ENCODE data around the gene SLC35G4.

The SLC35G4 gene

DNA sequence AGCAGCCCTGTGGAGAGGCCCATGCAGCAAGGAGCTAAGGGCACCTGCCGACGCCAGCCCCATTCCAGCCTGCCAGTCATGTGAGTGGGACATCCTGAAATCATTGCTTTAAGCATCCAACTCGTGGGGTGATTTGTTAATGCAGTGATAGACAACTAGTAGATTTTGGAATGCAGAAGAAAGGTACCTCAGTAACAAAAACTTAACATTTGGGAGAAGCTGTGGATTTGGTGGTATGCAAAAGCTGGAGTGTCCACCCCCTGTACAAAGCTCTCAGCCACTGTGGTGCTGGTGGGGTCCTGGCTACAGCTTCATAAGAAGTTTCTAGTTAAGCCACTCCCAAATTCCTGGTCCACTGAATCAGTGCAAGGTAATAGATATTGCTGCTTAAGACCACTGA is 42.5 kb downstream of the SLC35G4 start:
- TF ChIP-seq JUND (IDR thresholded peaks at IDR 0.05; ENCODE audit: low read depth) = no peak
- in situ Hi-C loops (cut with HindIII; ENCODE audit: low pct_unique_long_range_greater_than_20kb, low sequenced_read_pairs) = no loop called here
- DNase-seq (ENCODE audit: low read depth in 1 of 2, low spot score in 1 of 2) = no peak

GRCh38 chr18:11653521-11653920 is 44.1 kb downstream of the SLC35G4 start:
- TF ChIP-seq JUND (IDR thresholded peaks at IDR 0.05; ENCODE audit: low read depth) = no peak
- in situ Hi-C loops (cut with HindIII; ENCODE audit: low pct_unique_long_range_greater_than_20kb, low sequenced_read_pairs) = no loop called here
- DNase-seq (ENCODE audit: low read depth in 1 of 2, low spot score in 1 of 2) = no peak

DNA sequence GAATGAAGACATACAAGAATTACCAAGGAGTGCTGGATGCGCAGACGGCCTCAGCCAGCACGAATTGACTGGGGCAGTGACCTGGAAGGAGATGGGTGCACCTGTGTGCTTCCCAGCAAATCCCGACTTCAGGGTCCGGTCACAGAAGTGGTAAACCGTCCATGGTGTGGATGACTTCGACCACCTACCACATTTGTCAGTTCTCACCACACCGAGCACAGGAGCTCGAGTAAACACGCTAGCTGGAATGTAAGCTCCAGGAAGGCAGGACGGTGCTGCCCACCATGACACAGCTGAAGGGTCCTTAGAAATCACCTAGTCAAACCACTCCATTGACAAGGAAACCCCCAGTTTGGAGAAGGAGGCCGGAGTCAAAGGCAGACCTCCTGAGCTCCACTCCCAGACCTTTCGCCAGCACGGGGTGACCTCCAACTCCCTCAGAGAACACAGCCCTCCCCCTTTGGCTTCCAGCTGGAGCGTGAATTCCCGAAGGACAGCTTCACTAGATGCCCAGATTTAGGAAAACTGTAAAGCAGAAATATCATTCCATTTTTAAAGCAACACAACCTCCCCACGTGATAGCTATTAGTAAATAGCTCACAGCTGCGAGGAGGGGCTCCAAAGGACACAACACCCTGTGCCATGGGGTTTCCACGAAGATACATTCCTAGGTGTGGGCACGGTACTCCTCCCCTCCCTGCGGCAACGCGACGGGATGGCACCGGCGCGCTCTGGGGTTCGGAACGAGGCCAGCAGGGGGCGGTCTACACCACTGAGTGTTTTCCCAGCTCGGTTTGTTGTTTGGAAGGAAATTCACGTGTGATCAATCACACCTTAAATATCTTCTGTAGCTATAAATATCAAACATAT is 45.6 kb downstream of the SLC35G4 start:
- TF ChIP-seq JUND (IDR thresholded peaks at IDR 0.05; ENCODE audit: low read depth) = no peak
- peak; percentile 36 to 37 for DNase-seq (ENCODE audit: low read depth in 1 of 2, low spot score in 1 of 2)
- in situ Hi-C loops (cut with HindIII; ENCODE audit: low pct_unique_long_range_greater_than_20kb, low sequenced_read_pairs) = no loop called here

DNA sequence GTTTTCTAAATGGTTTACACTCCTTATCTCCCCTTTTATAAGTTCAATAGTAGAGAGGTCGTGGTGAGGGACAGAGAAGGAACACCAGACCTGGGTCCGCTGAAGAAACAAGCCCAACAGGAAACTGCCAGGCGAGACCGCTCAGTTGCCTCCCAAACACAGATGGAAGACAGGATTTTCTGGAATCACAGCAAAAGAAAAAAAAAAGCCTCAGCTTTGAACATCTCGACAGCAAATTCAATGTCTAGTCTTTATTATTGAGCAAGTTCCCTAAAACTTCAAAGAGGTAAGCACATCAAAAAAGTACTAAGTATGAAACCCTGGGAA is 46.2 kb downstream of the SLC35G4 start:
- no peak for TF ChIP-seq JUND (IDR thresholded peaks at IDR 0.05; ENCODE audit: low read depth)
- DNase-seq (ENCODE audit: low read depth in 1 of 2, low spot score in 1 of 2) = peak in 1 of 2 experiments; percentile 2
- in situ Hi-C loops (cut with HindIII; ENCODE audit: low pct_unique_long_range_greater_than_20kb, low sequenced_read_pairs) = no loop called here

DNA sequence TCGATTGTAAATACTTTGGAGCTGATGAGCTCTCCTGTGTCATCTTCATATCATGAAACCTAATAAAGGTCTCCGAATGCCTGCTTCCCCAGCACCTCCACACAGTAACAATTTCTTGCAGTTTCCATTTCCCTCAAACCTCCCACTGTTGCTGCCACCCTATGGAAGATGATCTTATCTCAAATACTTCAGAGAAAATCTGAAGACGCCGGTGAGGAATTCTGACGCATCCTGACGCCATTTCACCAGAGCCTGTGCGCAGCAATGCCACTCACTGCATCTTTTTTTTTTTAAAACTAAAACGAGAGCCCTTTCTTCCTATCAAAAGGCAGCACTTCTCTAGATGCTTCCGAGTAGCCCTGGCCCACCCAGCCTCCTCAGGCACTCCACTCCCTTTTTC is 47.8 kb downstream of the SLC35G4 start:
- in situ Hi-C loops (cut with HindIII; ENCODE audit: low pct_unique_long_range_greater_than_20kb, low sequenced_read_pairs) = no loop called here
- no peak for TF ChIP-seq JUND (IDR thresholded peaks at IDR 0.05; ENCODE audit: low read depth)
- DNase-seq (ENCODE audit: low read depth in 1 of 2, low spot score in 1 of 2) = no peak

GRCh38 chr18:11657554-11657953 is 48.2 kb downstream of the SLC35G4 start:
- DNase-seq (ENCODE audit: low read depth in 1 of 2, low spot score in 1 of 2) = no peak
- in situ Hi-C loops (cut with HindIII; ENCODE audit: low pct_unique_long_range_greater_than_20kb, low sequenced_read_pairs) = no loop called here
- no peak for TF ChIP-seq JUND (IDR thresholded peaks at IDR 0.05; ENCODE audit: low read depth)

- in situ Hi-C loops (cut with HindIII; ENCODE audit: low pct_unique_long_range_greater_than_20kb, low sequenced_read_pairs) = no loop called here
- no peak for DNase-seq (ENCODE audit: low read depth in 1 of 2, low spot score in 1 of 2)
- no peak for TF ChIP-seq JUND (IDR thresholded peaks at IDR 0.05; ENCODE audit: low read depth)
Observed at GRCh38 chr18:11658019-11658418, 48.6 kb downstream of the SLC35G4 start.

DNA sequence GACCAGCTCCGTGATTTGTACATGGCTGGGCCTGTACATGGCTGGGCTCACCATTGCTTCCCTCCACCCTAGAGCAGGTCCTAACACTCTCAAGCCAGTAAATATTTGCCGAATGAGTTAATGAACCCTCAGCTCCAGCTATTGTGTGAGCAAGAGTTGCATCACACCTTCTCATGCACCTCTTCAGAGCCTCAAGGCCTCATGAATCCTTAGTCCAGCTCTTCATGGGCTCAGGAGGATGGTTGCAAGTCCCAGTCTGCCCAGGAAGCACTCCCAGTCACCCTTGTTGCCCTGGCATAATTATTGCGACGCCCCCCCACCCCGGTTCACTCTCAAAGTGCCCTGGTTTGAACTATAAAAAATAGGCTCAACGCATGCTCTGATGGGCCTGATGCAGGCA is 49.6 kb downstream of the SLC35G4 start:
- in situ Hi-C loops (cut with HindIII; ENCODE audit: low pct_unique_long_range_greater_than_20kb, low sequenced_read_pairs) = no loop called here
- TF ChIP-seq JUND (IDR thresholded peaks at IDR 0.05; ENCODE audit: low read depth) = no peak
- DNase-seq (ENCODE audit: low read depth in 1 of 2, low spot score in 1 of 2) = peak in 1 of 2 experiments; percentile 3
